CD4-positive, alpha-beta memory T cell (primary cell): Measurements from ENCODE around the gene SIVA1. TPM values are rescaled to one million over a fixed set of nuclear protein-coding genes. Genes with fewer than 3 reads are reported as not detected.

ENCODE experiments used
- CTCF ChIA-PET: fragments of 350-600 bp; sonication (Branson Sonifier 250); formaldehyde crosslinking; loops from one replicate; lab custom pipeline; 2021; ENCODE audit warnings: inconsistent platforms; ENCODE audit not compliant: partially characterized antibody; lab: Charles Lee
- POLR2A ChIA-PET: fragments of 350-600 bp; sonication (Branson Sonifier 250); formaldehyde crosslinking; loops from one replicate; lab custom pipeline; 2021; ENCODE audit not compliant: partially characterized antibody; lab: Charles Lee
- DNase-seq, 5 donors: peaks; one replicate each; pipeline versions ENCODE4 v3.0.0 to v3.0.0-alpha.2; 2020 to 2022; ENCODE audit warnings: mixed read lengths in 1 of 5
- H3K27ac ChIP-seq: one replicate; pipeline ENCODE4 v1.7.0; 2013; ENCODE audit warnings: low read depth, low read length
- H3K27me3 ChIP-seq: 2 replicates; pipeline ENCODE4 v1.7.0; 2013; ENCODE audit warnings: mild to moderate bottlenecking, low read length, moderate library complexity; ENCODE audit not compliant: insufficient read depth
- H3K36me3 ChIP-seq: 2 replicates; pipeline ENCODE4 v1.7.0; 2013; ENCODE audit warnings: mild to moderate bottlenecking, low read length, moderate library complexity; ENCODE audit not compliant: insufficient read depth
- H3K4me1 ChIP-seq: 2 replicates; pipeline ENCODE4 v1.7.0; 2013; ENCODE audit warnings: mild to moderate bottlenecking, low read length, moderate library complexity; ENCODE audit not compliant: insufficient read depth
- H3K4me3 ChIP-seq, 2 donors: one replicate each; pipeline ENCODE4 v1.7.0; 2013; ENCODE audit warnings: low read length in 2 of 2, mild to moderate bottlenecking in 1 of 2
- H3K9me3 ChIP-seq, 2 donors: one replicate each; pipeline ENCODE4 v1.7.0; 2013; ENCODE audit warnings: low read length in 2 of 2, control low read depth in 1 of 2; ENCODE audit not compliant: control insufficient read depth in 1 of 2
- H3K27ac Mint-ChIP-seq, 7 donors: one replicate each; pipeline ENCODE4 v1.8.0; 2020 to 2021; ENCODE audit warnings: mixed read lengths in 7 of 7, mild to moderate bottlenecking in 6 of 7, inconsistent platforms in 3 of 7, moderate library complexity in 3 of 7
- H3K27me3 Mint-ChIP-seq, 2 donors: one replicate each; pipeline ENCODE4 v1.8.0; 2020 to 2021; ENCODE audit warnings: mixed read lengths in 2 of 2
- H3K36me3 Mint-ChIP-seq, 2 donors: one replicate each; pipeline ENCODE4 v1.8.0; 2020 to 2021; ENCODE audit warnings: mixed read lengths in 2 of 2, inconsistent platforms in 1 of 2, mild to moderate bottlenecking in 1 of 2
- H3K4me1 Mint-ChIP-seq, 4 donors: one replicate each; pipeline ENCODE4 v1.8.0; 2020 to 2021; ENCODE audit warnings: mixed read lengths in 4 of 4, mild to moderate bottlenecking in 1 of 4
- H3K4me3 Mint-ChIP-seq, 8 donors: one replicate each; pipeline ENCODE4 v1.8.0; 2020 to 2021; ENCODE audit warnings: mixed read lengths in 8 of 8, mild to moderate bottlenecking in 7 of 8, moderate library complexity in 6 of 8, inconsistent platforms in 3 of 8
- H3K9me3 Mint-ChIP-seq, 8 donors: one replicate each; pipeline ENCODE4 v1.8.0; 2020 to 2021; ENCODE audit warnings: mixed read lengths in 8 of 8, mild to moderate bottlenecking in 5 of 8, inconsistent platforms in 3 of 8, moderate library complexity in 1 of 8
- intact Hi-C: fragments of 100-400 bp; cut with micrococcal nuclease; formaldehyde crosslinking; loops from one replicate; pipeline ENCODE4 v1.15.1; 2023
- polyA plus RNA-seq, 2 donors: library from polyadenylated mRNA; unstranded; fragments of 300-500 nt; fragmentation: Illumina TruSeq; gene quantifications; one replicate each; pipeline ENCODE4 v1.2.3, GENCODE V29; 2021
- total RNA-seq, 2 experiments: library from RNA; stranded (reverse); gene quantifications; one replicate each; pipeline ENCODE4 v1.2.3, GENCODE V29; 2021

The SIVA1 gene
- total and polyA plus RNA-seq, 4 experiments from 2014 or later, result 69.3 to 266 (median 144) TPM

DNA sequence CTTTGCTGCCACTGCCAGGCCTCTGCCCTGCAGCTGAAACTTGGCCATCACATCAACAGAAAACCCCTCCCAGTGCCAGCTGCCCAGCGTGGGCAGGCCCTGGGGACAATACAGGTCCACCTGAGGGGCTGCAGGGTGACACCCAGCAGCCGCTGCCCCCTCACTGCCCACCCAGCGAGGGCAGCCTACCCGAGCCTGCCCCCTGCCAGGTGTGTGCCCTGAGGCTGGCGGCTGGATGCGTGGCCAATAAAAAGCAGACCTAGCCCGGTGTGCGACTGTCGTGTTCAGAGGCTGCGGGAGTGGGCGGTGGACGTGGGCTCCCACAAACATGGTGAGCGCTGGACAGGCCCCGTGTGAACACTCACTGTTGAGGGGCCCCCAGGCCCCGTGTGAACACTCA is 33.6 kb upstream of the SIVA1 start:
- Mint-ChIP-seq H3K4me3 (no peak overlapping the region), H3K27ac (no peak overlapping the region), H3K4me1 (peaks cover 0 to 2% (median under 1%) of the 10 kb centered on the region in 4 donors), H3K36me3 (peaks cover 3 to 14% of the 10 kb centered on the region in 2 donors), H3K9me3 (no peaks in the 10 kb centered on the region), H3K27me3 (no peaks in the 10 kb centered on the region)
- no peak overlapping the region for H3K4me3 ChIP-seq
- no peaks in the 10 kb centered on the region for H3K36me3 ChIP-seq
- no peaks in the 10 kb centered on the region for H3K9me3 ChIP-seq
- DNase-seq, result no peak
- no peaks in the 10 kb centered on the region for H3K27me3 ChIP-seq
- no peak overlapping the region for H3K27ac ChIP-seq
- ChIA-PET CTCF (no interaction called here), POLR2A (no interaction called here)
- peaks cover 5% of the 10 kb centered on the region for H3K4me1 ChIP-seq
- intact Hi-C loops, result no loop called here

DNA sequence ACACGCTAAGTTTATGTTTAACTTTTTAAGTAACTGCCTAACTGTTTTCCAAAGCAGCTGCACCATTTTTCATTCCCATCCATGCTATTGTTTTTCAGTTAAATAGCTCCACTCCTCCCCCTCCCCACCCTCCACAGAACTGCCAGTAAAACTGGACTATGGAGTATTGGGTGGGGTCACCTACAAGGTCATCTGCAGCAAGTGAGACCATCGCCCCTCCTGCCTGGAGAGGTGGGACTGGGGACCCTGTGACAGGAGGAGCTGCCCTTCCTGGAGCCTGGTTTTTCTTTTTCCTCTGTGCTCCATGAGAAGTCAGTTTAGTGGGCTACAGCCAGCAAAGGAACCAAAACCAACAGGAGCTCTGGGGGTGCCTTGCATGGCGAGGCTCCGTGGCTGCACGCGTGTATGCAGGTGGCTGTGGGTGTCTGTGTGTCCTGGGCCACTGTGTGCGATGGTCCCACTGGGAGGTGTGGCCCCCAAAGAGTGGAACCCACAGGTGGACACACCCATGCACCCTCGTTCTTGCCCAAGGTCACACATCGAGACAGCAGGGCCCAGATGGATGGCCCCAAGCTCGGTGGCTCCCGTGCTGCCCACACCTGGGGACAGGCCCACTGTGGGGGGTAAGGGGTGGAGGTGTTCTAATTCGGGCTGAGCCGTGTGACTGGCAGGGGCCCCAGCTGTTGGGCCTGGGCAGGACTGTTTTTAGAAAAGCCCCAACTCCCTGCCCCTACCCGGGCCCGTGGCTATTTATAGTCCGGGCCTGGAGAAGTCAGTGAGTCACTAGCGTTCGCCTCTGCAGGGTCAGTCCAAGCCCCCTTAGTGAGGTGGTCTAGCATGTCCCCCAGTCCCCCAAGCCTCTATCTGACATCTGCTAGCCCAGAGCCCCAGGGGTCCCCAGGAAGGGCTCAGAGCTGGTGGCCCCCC is 31.2 kb upstream of the SIVA1 start:
- intact Hi-C loops, result no loop called here
- H3K27me3 Mint-ChIP-seq, result no peaks in the 10 kb centered on the region
- Histone ChIP-seq H3K9me3 (no peaks in the 10 kb centered on the region), H3K4me3 (no peak overlapping the region), H3K27me3 (no peaks in the 10 kb centered on the region), H3K36me3 (no peaks in the 10 kb centered on the region), H3K27ac (no peak overlapping the region), H3K4me1 (peaks cover 10% of the 10 kb centered on the region)
- ChIA-PET POLR2A (interaction anchor here (1.6 to 4.2 kb wide), 2 partner anchors 31 to 32 kb away, joined by 3 to 21 read pairs; partner anchors contain the start of gene SIVA1), CTCF (interaction anchor here (1.2 to 3.8 kb wide), 2 partner anchors 31 to 104 kb away, joined by 3 to 16 read pairs; partner anchors contain the start of gene SIVA1)
- no peak overlapping the region for H3K27ac Mint-ChIP-seq
- no peaks in the 10 kb centered on the region for H3K9me3 Mint-ChIP-seq
- H3K36me3 Mint-ChIP-seq, result peaks cover 0 to 8% of the 10 kb centered on the region in 2 donors
- DNase-seq, result no peak
- no peak overlapping the region for H3K4me3 Mint-ChIP-seq
- peaks cover 0 to 2% (median under 1%) of the 10 kb centered on the region in 4 donors for H3K4me1 Mint-ChIP-seq

DNA sequence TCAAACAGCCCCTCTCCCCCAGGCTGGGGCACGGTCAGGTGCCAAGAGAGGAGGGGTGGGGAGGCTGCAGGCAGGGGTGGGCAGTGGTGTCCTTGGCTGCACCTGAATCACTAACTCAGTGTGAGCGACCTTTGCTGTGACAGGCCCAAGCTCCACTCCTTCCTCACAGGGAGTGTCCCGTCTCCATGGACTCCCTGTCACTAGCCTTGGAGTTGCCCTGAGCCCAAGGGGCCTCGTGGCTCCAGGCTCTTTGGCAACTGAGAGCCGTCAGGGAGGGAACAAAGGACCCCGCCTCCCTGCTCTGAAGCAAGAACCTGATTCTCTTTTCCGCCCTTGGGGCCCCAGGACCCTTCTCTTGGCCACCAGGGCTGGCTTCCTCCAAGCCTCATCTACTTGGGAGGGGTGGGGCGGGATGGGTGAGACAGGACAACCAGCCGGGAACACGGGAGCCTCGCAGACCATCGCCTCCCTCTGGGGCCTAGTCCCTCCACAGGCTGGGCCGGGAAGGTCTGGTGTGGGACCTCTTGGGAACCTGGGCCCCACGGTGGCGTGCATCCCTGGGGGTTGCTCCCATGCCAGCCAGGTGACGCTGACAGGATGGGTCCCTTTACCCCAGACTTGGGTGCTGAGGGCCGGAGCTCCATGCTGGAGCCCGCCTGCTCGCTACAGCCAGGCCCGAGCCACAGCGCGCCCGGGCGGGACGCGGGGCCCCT is 29.9 kb upstream of the SIVA1 start:
- H3K4me1 Mint-ChIP-seq, result no peaks in the 10 kb centered on the region
- H3K27me3 Mint-ChIP-seq, result no peaks in the 10 kb centered on the region
- DNase-seq, result peak in 1 of 5 donors; percentile 11
- intact Hi-C loops, result no loop called here
- peaks cover 0 to 5% of the 10 kb centered on the region in 2 donors for H3K36me3 Mint-ChIP-seq
- Histone ChIP-seq H3K36me3 (no peaks in the 10 kb centered on the region), H3K4me1 (peaks cover 10% of the 10 kb centered on the region), H3K27me3 (no peaks in the 10 kb centered on the region), H3K4me3 (no peak overlapping the region), H3K27ac (no peak overlapping the region), H3K9me3 (no peaks in the 10 kb centered on the region)
- ChIA-PET POLR2A (interaction anchor here (0.8 to 4.2 kb wide), 5 partner anchors 16 to 46 kb away, joined by 3 to 21 read pairs (median 3); partner anchors contain the start of gene SIVA1), CTCF (interaction anchor here (0.9 to 3.8 kb wide), 7 partner anchors 14 to 147 kb away, joined by 3 to 16 read pairs (median 4); partner anchors contain the start of gene SIVA1)
- no peak overlapping the region for H3K27ac Mint-ChIP-seq
- H3K4me3 Mint-ChIP-seq, result peak overlapping the region in 1 of 8 donors; percentile 39
- no peaks in the 10 kb centered on the region for H3K9me3 Mint-ChIP-seq

DNA sequence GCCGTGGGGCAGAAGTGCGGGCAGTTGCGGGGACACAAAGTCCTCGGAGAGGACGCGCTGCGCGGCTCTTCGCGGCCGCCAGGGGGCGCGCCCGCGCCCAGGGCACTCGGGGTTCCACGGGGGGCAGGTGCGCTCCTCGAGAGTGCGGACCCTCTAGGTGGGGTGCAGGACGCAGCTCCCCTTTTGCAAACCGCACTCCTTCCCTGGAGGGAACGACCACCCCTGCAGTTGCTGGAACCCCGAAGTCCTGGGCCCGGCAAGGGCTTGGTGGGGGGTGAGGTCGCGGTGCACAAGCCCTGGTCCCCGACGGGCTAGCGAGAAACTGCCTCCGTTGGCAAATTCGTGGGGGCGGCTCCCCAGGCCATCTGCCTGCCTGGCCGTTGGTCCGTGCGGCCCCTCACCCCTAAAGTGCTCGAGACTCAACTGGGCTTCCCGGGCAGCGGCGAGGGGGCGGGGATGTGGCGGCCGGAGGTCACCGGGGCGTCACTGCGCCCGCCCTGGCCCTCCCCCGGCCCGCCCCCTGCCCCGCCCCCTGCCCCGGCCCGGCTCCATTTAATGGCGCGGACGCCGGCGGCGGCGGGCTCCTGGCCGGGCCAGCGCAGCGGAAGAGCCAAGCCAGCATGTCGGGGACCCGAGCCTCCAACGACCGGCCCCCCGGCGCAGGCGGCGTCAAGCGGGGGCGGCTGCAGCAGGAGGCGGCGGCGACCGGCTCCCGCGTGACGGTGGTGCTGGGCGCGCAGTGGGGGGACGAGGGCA is 29.1 kb upstream of the SIVA1 start, which contains the start of gene ADSS1:
TSS of gene ADSS1 (plus strand) at position 579 of the 756 bp plus-strand sequence. CDS start at position 621, 42 bp downstream.
- Histone ChIP-seq H3K4me1 (peaks cover 10% of the 10 kb centered on the region), H3K27ac (peak within 1 kb of the TSS; percentile 21), H3K27me3 (no peaks in the 10 kb centered on the region), H3K36me3 (no peaks in the 10 kb centered on the region), H3K9me3 (no peaks in the 10 kb centered on the region), H3K4me3 (peak within 1 kb of the TSS; percentile 29 to 63)
- peak within 1 kb of the TSS in 1 of 7 donors; percentile 53 for H3K27ac Mint-ChIP-seq
- ChIA-PET POLR2A (interaction anchor here (0.8 to 4.2 kb wide), 5 partner anchors 17 to 47 kb away, joined by 3 to 21 read pairs (median 3); partner anchors contain the start of gene SIVA1), CTCF (interaction anchor here (0.9 to 3.8 kb wide), 6 partner anchors 13 to 146 kb away, joined by 3 to 16 read pairs (median 4); partner anchors contain the start of gene SIVA1)
- H3K4me1 Mint-ChIP-seq, result no peaks in the 10 kb centered on the region
- H3K9me3 Mint-ChIP-seq, result no peaks in the 10 kb centered on the region
- DNase-seq, result peak; percentile 58 to 75 (median 65)
- H3K36me3 Mint-ChIP-seq, result peaks cover 0 to 5% of the 10 kb centered on the region in 2 donors
- no peaks in the 10 kb centered on the region for H3K27me3 Mint-ChIP-seq
- intact Hi-C loops, result loop anchor here (1.0 kb wide), 1 partner anchor 28 kb away; no protein-coding TSS in a partner anchor
- H3K4me3 Mint-ChIP-seq, result peak within 1 kb of the TSS in 7 of 8 donors; percentile 30 to 82 (median 69)

DNA sequence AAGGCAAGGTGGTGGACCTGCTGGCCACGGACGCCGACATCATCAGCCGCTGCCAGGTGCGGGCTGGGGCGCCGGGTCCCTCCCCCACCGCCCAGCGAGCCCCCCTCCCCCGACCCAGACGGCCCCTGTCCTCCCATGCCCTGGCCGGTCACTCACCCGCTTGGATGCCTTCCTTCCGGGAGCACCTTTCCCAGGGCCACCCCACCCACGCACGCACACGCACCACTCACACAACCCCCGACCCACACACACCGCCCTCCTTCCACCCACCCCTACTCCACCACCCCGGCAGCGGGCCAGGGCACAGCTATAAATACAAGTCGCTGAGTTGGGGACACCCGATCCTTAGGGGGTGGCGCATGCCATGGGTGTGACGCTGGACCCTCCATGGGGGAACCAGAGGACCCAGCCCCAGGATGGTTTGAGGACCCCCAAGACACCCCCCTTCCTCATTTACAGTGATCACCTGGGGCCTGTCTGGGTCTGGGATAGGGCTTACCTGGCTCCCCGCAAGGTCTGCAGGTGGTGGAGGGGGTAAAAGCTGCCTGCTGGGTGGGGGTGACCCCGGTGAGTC is 28.5 kb upstream of the SIVA1 start:
- ChIA-PET CTCF (interaction anchor here (3.8 kb wide), 1 partner anchor 28 kb away, joined by 16 read pairs; the partner anchor contains the start of gene SIVA1), POLR2A (interaction anchor here (4.2 kb wide), 1 partner anchor 29 kb away, joined by 21 read pairs; the partner anchor contains the start of gene SIVA1)
- peaks cover 0 to 3% (median 0%) of the 10 kb centered on the region in 8 donors for H3K9me3 Mint-ChIP-seq
- peak overlapping the region in 6 of 8 donors; percentile 30 to 61 (median 46) for H3K4me3 Mint-ChIP-seq
- Histone ChIP-seq H3K36me3 (no peaks in the 10 kb centered on the region), H3K27ac (peak overlapping the region; percentile 21), H3K4me1 (peaks cover 10% of the 10 kb centered on the region), H3K9me3 (no peaks in the 10 kb centered on the region), H3K27me3 (no peaks in the 10 kb centered on the region), H3K4me3 (peak overlapping the region in 1 of 2 donors; percentile 63)
- intact Hi-C loops, result loop anchor here (1.0 kb wide), 1 partner anchor 28 kb away; no protein-coding TSS in a partner anchor
- H3K4me1 Mint-ChIP-seq, result no peaks in the 10 kb centered on the region
- no peaks in the 10 kb centered on the region for H3K27me3 Mint-ChIP-seq
- H3K27ac Mint-ChIP-seq, result no peak overlapping the region
- peak in 4 of 5 donors; percentile 13 to 47 (median 16) for DNase-seq
- peaks cover 0 to 5% of the 10 kb centered on the region in 2 donors for H3K36me3 Mint-ChIP-seq
